Sigmoid colon (tissue), 4 donors: ENCODE measurements around the gene RASD1.

Experiments used
- EP300 ChIP-seq, 4 donors: sonication (generic); formaldehyde crosslinking; IDR thresholded peaks; one replicate each; pipeline ENCODE4 v1.6.1; 2017; ENCODE audit warnings: antibody characterized with exemption in 4 of 4
- POLR2A ChIP-seq, 2 donors: fragments of 450-650 bp; IDR thresholded peaks; one replicate each; pipeline ENCODE4 v1.6.1; 2016; ENCODE audit warnings: antibody characterized with exemption in 2 of 2, mild to moderate bottlenecking in 2 of 2, moderate library complexity in 2 of 2
- POLR2AphosphoS5 ChIP-seq, 4 donors: sonication (generic); formaldehyde crosslinking; IDR thresholded peaks; one replicate each; pipeline ENCODE4 v1.6.1; 2017; ENCODE audit warnings: antibody characterized with exemption in 4 of 4
- TF ChIP-seq, protein P1 (sequence below), 4 experiments: fragments of 450-650 bp in 3 of 4; fragments of 200-600 bp in 1 of 4; IDR thresholded peaks; one replicate each; pipeline ENCODE4 v1.5.1; 2016 to 2019; ENCODE audit warnings: antibody characterized with exemption in 4 of 4, mild to moderate bottlenecking in 3 of 4, moderate library complexity in 2 of 4

DNA sequence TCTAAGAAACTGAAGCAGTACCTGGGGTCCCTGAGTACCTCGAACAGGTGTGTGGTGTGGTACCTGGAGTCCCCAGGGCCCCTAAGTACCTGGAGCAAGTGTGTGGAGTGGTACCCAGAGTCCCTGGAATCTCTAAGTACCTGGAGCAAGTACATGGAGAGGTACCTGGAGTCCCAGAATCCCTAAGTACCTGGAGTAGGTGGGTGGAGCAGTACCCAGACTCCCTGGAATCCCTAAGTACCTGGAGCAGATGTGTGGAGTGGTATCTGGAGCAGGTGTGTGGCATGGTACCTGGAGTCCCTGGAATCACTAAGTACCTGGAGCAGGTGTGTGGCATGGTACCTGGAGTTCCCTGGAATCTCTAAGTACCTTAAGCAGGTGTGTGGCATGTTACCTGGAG lies 41.9 kb downstream of the RASD1 start:
- TF ChIP-seq POLR2AphosphoS5 (IDR thresholded peaks at IDR 0.05) (no peak), POLR2A (IDR thresholded peaks at IDR 0.05) (no peak), EP300 (IDR thresholded peaks at IDR 0.05) (no peak)
- TF ChIP-seq, protein P1, sequence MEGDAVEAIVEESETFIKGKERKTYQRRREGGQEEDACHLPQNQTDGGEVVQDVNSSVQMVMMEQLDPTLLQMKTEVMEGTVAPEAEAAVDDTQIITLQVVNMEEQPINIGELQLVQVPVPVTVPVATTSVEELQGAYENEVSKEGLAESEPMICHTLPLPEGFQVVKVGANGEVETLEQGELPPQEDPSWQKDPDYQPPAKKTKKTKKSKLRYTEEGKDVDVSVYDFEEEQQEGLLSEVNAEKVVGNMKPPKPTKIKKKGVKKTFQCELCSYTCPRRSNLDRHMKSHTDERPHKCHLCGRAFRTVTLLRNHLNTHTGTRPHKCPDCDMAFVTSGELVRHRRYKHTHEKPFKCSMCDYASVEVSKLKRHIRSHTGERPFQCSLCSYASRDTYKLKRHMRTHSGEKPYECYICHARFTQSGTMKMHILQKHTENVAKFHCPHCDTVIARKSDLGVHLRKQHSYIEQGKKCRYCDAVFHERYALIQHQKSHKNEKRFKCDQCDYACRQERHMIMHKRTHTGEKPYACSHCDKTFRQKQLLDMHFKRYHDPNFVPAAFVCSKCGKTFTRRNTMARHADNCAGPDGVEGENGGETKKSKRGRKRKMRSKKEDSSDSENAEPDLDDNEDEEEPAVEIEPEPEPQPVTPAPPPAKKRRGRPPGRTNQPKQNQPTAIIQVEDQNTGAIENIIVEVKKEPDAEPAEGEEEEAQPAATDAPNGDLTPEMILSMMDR (IDR thresholded peaks at IDR 0.05), result no peak
